OCI-LY3 (cell line): ENCODE results near the gene BAZ1B.

Experiments used
- CTCF ChIP-seq: fragments of 200-600, 300-600 bp; sonication (generic); IDR thresholded peaks from 2 replicates; pipeline ENCODE4 v1.5.1; 2014; ENCODE audit warnings: antibody characterized with exemption, low read length, low read depth
- EZH2phosphoT487 ChIP-seq: fragments of 200-600 bp; shearing (Covaris generic); IDR thresholded peaks from 2 replicates; pipeline ENCODE4 v1.6.1; 2018; ENCODE audit warnings: antibody characterized with exemption, mixed run types, low read depth

GRCh38 chr7:73557108-73557396, 35.0 kb upstream of the BAZ1B start:
- TF ChIP-seq EZH2phosphoT487, result no peak
- TF ChIP-seq CTCF, result no peak
